HG02870 (cell line): Measurements from ENCODE around the gene TNFRSF17.
"Not testable (repeated sequence)": the region's sequence is repeated elsewhere in the genome, so short reads cannot be mapped to it uniquely, and the experiment has no call there.

Experiments used
- ATAC-seq: cut with Tn5 transposase; IDR thresholded peaks from one replicate; pipeline ENCODE4 v1.9.1; 2021; ENCODE audit warnings: mild to moderate bottlenecking, moderate library complexity; ENCODE audit not compliant: unreplicated experiment

TNFRSF17 gene

GRCh38 chr16:11968577-11968976, 3.6 kb downstream of the TNFRSF17 start:
- no peak for ATAC-seq

GRCh38 chr16:11970292-11970691, 5.3 kb downstream of the TNFRSF17 start:
- ATAC-seq, result not testable (repeated sequence)

GRCh38 chr16:11972128-11972527, 7.1 kb downstream of the TNFRSF17 start:
- no peak for ATAC-seq

- no peak for ATAC-seq
Observed at GRCh38 chr16:11973070-11973469, 8.1 kb downstream of the TNFRSF17 start.

GRCh38 chr16:11976850-11977375, 11.9 kb downstream of the TNFRSF17 start:
- ATAC-seq, result peak; percentile 5

GRCh38 chr16:11977376-11978041, 12.5 kb downstream of the TNFRSF17 start:
- no peak for ATAC-seq

GRCh38 chr16:11978080-11978479, 13.1 kb downstream of the TNFRSF17 start:
- ATAC-seq, result no peak

- no peak for ATAC-seq
Observed at GRCh38 chr16:11979013-11979672, 14.1 kb downstream of the TNFRSF17 start.

- no peak for ATAC-seq
Observed at GRCh38 chr16:11980136-11980844, 15.3 kb downstream of the TNFRSF17 start.

GRCh38 chr16:11985250-11985649, 20.2 kb downstream of the TNFRSF17 start:
- no peak for ATAC-seq

GRCh38 chr16:11986521-11987057, 21.6 kb downstream of the TNFRSF17 start:
- no peak for ATAC-seq

- no peak for ATAC-seq
Observed at GRCh38 chr16:11988258-11988978, 23.4 kb downstream of the TNFRSF17 start.

GRCh38 chr16:11990702-11991390, 25.8 kb downstream of the TNFRSF17 start:
- no peak for ATAC-seq

GRCh38 chr16:11992008-11992584, 27.1 kb downstream of the TNFRSF17 start:
- no peak for ATAC-seq

GRCh38 chr16:11992586-11993524, 27.8 kb downstream of the TNFRSF17 start:
- no peak for ATAC-seq

GRCh38 chr16:11994143-11995119, 29.4 kb downstream of the TNFRSF17 start:
- ATAC-seq, result no peak
